Measurements from ENCODE around the gene ADARB1.

ADARB1 gene

DNA sequence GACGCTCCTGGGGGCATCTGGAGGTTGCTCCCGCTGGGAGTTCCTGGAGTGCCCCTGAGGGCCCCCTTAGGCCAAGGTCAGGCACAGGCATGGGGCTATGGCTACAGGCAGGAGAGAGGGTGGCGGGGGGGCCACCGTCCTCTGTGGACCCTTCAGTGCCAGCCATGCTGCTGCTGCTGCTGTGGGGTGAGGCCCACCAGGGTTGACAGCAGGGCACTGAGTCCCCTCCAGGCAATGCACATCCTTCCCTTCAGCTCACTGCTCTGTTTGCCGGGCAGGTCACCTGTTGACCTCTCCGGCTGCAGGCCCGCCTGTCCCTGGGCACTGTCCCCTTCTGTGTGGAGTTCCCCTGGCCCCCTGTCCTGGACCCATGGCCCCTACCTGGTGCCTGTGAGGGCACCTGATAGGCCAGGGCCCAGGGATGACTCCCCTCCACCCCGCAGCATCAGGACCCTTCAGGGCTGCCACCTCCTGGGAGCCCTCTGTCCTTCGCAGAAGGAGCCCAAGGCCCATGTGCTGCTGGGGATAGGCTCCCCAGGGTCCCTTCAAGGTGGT is 34.1 kb upstream of the ADARB1 start:
- DNase-seq: no peak

DNA sequence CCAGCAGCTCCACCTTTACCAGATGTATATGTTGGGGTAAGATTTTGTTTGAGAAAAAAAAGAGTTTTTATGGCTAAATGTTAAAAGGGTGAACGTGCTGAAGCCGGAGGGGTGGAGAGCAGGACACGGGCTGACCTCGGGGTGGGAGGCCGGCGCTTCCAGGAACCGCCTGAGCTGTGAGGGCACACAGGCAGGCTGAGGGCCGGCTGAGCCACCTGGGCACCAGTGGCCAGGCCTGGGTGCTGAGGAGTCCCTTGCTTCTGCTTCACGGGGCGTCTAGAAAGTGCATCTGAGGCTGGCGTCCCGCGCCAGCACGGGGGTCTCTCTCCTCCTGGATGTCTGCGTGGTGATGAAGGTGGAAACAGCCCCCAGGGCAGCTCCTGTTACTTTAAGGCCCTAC is 33.6 kb upstream of the ADARB1 start:
- no peak for DNase-seq

DNA sequence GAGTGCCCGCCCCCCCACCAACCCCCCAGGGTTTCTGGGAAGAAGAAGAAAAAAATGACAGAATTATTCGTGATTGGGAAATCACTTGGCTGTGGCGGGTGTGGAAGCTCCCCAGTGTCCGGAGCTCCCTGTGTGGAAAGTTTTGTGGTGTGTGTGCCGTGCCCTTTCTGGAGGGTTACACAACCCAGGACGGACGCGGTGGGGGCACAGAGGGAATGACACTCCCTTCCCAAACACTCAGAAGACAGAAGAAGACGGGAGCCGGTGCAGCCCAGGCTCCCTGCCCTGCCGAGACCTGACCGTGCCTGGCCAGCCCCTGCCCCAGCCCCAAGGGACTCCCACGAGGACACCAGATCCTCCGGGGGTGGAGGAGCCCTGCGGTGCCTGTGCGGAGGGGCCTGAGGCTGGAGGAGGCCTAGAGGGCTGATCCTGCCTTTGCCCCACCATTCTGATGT is 33.0 kb upstream of the ADARB1 start:
- no peak for DNase-seq

DNA sequence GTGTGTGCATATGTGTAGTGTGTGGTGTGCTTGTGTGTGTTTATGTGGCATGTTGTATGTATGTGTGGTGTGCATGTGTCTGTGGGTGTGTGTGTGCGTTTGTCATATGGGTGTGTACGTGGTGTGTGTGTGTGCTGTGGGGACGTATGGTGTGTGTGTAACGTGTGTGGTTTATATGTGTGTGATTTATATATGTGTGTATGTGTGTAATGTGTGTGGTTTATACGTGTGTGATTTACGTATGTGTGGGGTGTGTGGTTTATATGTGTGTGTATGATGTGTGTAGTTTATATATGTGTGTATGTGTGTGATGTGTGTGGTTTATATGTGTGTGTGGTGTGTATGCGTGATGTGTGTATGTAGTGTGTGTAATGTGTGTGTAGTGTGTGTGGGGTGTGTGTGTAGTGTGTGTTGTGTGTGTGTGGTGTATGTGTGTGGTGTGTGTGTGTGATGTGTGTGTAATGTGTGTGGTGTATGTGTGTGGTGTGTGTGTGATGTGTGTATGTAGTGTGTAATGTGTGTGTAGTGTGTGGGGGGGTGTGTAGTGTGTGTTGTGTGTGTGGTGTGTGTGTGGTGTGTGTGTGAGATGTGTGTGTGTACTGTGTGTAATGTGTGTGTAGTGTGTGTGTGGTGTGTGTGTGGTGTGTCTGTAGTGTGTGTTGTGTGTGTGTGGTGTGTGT is 32.3 kb upstream of the ADARB1 start:
- no peak for DNase-seq

DNA sequence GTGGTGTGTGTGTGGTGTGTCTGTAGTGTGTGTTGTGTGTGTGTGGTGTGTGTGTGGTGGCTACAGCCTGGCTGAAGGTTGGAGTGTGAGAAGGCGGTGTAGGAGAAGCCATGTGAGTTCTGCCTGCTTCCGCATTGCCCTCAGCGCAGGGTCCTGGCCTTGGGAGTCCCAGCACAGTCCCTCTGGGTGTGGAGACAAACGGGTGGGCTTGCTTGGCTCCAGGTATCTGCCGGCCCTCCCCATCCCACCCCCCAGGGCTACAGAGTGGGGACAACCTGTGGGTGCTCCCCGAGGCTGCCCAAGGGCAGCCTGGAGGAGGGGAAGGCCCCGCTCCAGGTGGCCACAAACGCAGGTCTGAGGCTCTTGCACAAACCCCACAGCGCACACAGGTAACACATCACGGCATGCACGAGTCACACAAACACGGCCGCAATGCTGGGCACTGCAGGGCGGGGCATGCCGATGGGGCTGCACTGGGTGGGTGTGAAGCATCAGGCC is 31.7 kb upstream of the ADARB1 start:
- no peak for DNase-seq

DNA sequence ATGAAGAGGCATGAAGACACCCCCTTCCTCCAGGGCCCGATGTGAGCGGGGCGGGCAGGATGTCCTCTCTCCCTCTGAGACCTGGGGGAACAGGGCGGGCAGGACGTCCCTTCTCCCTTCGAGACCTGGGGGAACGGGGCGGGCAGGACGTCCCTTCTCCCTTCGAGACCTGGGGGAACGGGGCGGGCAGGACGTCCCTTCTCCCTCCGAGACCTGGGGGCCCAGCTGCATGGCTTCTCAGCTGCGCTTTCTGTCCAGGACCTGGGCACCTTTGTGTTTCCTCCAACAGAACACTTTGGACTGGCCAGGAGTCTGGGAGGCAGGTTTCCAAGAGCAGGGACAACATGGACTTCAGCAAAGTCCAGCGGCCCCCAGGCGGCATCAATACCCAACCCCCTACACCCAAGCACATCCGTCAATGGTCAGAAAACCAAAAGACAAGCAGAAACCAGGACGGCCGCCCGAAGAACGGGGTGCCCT is 30.8 kb upstream of the ADARB1 start:
- no peak for DNase-seq

DNA sequence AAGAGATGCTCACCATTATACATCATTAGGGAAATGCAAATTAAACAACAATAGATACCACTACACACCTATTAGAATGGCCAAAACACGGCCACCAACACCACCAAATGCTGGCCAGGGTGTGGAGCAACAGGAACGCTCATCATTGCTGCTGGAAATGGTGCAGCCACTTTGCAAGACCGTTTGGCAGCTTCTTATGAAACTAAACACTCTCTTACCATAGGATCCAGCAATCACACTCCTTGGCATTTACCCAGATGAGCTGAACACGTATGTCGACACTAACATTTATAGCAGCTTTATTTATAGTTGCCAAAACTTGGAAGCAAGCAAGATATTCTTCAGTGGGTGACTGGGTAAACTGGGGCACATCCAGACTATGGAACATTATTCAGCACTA is 28.9 kb upstream of the ADARB1 start:
- DNase-seq: no peak

DNA sequence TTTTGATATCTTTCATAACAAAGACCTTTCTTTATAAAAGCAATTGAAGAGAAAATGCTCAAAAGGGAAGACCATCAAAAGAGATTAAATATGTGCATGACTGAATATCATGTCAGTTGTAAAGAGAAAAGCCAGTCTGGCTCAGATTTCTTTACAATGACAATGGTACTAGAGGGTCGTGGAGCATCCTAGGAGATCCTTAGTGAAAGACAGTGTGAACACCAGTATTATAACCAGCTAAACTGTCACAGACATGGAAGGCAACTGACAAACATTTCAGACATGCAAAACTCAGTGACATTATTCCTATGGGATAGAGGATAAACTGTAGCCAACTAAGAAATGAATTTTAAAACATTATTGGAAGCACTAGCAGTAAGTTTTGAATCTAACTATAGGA is 27.1 kb upstream of the ADARB1 start:
- no peak for DNase-seq

DNA sequence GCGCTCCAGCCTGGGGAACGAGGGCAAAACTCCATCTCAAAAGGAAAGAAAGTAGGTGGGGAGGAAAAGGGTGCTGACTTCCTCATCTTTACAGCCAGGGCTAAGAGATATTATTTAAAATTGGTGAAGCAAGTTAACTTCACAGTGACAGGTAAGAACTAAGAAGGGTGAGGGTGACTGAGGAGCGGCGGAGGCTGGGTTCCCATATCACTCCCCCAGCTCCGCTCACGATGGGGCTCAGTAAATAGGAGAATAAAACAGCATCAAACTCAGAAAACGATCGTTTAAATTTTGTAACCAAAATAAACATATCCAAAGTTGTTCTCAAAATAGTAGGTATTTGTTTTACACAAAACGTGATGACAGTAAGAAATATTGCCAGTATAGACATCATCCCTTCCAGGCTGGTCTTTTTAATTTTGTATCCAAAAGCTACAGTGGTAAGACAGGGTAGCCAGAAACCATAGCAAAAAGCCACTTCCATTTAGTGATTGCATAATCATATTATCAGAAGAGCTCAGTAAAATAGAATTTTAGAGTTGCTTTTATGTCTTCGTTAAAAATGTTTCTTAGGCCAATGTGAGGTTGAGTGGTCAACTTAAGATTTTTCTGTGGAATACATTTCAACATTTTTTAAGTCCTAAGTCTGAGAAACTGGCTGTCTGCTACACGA is 26.2 kb upstream of the ADARB1 start:
- DNase-seq: no peak

DNA sequence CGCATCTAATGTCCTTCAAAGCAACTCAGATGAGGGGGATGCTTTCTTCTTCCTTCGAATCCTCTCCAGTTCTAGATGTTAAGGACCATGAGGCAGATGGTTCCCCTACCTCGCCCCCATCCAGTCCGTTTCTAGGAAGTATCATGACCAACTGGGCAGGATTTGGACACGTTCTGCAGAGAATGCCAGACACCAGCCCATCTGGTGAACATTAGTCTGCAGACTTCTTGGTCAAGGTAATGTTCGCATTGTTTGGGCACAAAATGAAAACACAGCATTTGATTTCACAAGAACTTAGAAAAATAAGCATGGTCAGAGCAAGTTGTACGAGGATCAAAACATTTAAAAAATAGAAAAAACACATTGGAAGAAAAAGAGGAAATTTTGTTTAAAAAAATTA is 25.4 kb upstream of the ADARB1 start:
- DNase-seq: no peak

DNA sequence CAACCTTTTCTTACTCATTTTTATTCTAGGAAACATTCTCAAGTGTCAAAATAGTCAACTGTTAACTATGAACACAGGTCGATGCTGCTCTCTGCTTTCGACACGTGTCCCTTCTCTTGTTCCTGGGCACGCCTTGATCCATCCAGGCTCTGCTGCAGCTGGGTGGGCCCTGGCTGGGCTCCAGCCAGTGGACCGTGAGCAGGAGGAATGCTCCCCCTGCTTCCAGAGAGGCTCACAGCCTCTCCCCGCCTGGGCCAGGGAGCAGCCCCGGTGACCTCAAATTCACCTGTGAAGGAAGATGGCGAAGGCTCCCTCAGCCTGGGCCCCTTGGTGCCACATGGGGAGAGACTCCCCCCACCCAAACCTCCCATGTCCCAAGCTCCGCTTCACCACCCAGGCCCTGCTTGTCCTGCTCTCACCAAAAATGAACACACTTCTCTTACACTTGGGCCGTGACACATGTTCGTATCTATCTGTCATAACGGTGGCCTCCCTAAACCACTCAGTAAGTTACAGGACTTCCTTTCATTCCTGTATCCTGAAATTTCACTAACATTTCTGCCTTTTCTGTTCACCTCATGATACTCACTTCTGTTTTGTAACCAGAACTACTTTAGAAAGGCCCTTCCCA is 24.6 kb upstream of the ADARB1 start:
- no peak for DNase-seq

DNA sequence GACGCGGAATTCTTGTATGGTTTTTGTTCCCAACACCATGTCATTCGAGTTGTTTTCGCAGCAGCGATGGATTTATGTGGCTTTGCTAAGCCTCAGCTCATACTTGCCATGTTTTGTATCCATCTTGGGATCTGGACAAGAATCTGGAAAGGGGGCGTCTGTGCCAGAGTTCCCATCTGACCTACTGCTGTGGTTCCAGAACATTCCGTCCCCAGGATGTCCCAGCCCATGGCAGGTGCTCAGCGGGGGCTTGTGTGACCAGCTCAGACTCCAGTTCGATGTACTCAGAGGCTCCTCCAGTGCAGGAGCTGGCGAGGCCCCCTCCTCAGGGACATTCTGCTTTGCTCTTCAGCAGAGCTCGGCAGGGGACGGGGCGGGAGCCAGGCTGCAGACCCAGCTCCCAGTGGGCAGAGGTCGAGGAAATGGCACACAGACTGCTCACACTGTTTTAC is 24.0 kb upstream of the ADARB1 start:
- DNase-seq: no peak

DNA sequence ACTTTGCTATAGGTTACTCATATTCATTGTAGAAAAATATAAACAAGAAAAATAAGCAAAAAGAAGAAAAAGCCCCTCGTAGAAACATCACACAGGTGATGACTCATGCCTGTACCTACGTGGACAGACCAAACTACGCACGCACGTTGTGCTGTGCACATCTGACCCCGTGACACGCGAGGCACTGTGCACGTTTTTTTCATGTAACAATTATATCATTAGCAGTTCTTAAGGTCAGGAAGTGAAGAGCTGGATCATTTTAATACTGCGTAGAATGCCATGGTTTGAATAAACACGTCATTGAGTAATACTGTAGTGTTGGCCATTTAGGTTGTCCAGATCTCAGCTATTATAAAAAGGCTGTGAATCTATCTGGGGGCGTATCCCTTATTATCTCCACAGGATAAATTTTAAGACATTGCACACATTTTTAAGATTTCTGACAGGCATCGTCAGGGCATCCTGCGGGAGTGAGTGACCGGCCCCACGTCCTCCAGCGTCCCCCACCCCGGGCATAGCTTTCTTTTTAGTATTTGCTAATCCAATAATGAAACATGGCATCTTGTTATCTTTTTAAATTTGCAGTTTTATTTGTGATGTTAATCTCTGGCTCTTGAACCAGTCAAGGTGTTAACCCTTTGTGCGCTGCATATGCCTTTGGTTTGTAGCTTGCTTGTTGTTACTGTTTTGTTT is 23.4 kb upstream of the ADARB1 start:
- peak in 1 of 3 experiments; percentile 46 for DNase-seq

DNA sequence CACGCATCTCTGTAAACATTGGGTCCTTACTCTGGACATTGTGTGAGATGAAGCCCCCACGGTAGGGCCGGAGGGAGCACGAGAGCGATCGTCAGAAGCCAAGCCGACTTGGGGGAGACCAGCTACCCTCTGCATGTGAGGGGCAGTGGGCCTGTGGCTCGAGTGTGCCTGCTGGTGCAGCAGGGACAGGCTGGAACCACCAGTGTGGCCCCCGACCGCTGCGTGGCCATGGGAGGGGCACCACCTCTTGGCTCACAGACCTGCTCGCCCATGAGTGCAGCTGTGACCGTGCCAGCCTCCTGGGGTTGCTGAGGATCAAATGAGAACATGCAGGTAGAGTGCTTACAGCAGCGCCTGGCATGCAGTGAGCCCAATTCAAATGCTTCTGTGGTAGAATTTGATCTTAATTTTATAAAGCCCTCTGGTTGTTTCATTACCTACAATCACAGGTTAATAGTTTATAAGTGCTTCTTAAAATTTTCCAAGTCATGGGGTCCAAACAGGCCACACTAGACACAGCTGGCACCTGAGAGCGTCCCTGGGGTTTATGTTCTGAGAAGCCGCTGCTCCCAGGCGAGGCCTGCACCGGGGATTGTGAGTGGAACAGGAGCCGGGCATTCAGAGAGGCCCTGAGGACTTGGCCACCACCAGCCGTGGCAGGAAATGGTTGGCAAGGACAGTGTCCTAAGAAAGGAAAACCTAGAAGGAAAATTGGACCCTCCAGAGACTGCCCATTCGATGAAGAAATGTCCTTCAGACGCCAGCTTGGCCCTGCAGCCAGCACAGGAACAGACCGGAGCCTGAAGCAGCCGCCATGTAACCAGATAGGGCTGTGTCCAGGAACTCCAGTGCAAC is 22.6 kb upstream of the ADARB1 start:
- DNase-seq: no peak

DNA sequence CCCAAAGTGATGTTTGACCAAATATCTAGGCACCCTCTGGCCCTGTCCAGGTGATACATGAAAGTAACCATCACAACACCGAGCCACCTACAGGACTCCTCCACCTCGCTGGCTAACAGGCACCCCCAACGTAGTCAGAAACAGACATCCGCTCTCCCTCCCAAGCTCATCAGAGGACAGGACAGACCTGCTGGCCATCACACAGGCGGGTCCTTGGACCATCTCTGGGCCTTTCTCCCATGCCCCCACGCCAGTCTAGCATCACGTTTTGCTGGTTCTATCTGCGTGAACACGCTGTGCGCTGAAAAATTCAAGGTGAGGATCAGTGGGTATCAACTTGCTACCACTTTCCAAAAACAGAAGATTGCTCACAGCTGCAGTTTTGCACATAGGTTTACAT is 21.4 kb upstream of the ADARB1 start:
- DNase-seq: no peak

DNA sequence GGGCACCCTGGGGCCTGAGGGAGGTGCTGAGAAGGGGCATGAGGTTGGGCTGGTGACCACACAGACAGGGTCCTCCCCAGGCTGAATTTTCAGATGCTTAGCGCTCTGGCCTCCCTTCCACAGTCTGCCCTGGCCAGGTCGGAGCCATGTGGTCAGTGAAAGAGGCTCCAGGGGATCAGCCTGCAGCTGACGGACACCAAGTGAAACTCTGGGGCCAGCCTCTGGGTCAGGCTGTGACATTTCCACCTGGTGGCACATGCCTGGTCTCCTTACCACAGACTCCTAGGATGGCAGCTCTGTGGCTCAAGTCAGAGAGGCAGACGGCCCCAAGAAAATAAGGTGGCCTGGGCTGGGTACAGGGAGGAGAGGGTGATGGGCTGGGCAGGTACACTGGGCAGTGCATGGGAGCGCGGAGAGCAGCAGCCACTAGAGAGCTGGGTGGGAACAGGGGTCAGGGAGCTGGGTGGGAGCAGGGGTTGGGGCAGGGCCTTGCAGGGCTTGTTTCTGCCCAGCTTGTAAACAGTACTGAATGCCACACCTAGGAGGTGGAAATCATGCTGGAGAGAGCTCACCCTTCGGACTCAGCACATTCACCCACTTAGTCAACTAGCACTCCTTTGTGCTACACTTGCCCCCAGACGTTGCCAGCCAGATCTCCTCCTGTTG is 20.7 kb upstream of the ADARB1 start:
- no peak for DNase-seq

DNA sequence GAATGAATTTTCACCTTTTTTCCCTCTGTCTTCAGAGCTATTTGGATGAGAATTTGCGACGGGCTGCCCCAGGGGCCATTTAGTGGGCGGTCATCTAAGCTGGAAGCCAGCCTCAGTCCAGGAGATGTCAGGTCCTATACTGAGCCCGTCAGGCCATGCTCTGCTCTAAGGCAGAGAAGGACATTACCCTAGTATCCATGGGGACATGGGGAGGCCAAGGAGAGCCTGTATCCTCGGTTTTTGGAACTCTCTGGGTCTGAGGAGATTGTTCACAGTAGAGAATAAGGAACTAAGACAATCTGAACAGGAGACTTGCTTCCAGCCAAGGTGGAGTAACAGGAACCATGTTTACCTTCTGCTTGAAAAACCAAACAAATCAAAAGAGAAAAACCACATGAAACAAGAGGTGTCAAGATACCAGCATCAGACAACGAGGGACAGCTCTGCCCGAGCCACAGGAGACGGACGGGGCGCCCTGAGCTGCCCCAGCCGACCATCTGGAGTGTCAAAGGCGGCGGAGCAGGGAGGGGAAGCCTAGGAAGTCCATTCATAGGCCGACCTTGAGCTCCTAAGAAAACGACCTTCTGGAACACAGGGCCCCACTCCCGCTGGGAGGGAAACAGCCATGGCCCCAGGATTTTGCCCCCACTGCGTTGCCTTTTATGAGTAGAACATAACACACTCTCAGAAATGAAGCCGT is 20.0 kb upstream of the ADARB1 start:
- no peak for DNase-seq

DNA sequence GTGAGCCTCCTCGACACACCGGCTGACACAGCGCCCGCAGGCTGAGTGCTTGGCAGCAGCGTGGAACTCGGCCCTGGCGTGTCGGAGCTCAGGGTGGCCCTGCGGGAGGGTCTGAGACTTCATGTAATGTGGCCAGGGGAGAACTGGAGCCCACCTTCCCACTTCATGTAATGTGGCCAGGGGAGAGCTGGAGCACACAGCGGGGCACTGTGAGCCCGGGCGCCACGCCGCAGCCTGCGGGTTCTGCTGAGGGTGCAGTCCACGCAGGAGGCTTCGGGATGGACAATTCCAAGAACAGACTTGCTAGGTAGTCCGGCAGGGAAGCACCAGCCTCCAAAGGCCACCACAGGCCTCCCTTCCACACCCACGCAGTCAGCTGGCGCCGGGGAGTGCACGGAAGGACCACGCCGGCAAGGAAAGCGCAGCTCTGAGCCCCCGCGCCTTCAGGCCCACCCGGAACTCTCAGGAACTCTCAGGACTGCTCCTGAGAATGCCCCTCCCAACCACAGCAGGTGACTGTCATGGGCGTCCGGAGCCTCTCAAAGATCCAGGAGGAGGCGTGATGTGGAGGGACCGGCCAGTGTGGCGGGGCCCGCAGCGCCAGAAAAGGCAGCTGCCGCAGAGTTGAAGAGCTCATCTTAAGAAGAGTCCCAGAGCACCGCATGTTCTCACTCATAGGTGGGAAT is 19.3 kb upstream of the ADARB1 start:
- peak in 2 of 3 experiments; percentile 7 to 11 for DNase-seq

DNA sequence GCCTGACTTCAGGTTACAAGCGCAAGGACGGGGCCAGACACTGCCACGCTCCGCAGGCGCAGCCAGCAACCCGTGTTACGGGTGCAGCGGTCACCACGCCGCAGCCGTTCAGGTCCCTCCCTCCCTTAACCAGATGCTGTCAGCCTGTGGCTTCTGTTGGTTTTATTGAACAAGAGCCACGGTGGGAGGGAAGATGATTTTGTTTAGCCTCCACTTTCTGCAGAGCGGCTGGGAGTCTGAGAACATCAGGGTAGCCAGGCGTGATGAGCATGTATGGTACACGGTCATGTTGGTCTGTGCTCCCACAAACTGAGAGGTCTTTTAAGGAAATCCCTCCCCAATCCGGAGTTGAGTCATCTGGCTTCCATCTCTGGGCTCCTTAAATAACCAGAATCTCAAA is 18.5 kb upstream of the ADARB1 start:
- DNase-seq: peak; percentile 6 to 54 (median 7)

DNA sequence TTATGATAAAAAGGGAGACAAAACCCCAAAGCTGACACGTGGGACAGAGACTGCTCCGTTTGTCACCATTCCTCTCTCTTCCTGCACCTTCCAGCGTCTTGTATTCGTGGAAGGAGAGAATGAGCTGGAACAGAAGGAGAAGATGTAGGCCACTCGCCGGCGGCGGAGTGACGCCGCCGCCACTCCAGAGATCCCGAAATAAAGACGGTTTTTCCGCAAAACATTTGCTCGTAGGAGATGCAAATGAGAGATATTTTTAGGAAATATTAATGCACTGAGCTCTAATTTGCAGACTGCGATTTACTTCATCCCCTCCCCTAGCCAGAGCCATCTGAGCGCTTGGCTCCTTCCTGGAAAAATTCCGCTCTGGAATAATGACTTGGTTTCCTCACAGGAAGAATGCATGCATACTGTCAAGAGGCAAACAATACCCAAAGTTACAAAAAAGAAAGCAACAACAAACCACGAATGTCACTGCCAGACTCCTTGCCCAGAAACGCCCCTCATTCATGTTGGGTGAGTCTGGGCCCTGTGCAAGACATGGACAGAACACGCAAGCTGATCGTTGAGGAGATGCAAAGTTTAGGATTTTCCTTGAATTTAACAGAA is 18.0 kb upstream of the ADARB1 start:
- no peak for DNase-seq

Measured in NCI-H1417 (cell line).